GM18498 (cell line): ENCODE results near the gene ARHGAP44.

ENCODE experiments used
- ATAC-seq: cut with Tn5 transposase; IDR thresholded peaks from one replicate; pipeline ENCODE4 v1.9.1; 2021; ENCODE audit warnings: mild to moderate bottlenecking, moderate library complexity; ENCODE audit not compliant: unreplicated experiment

The ARHGAP44 gene

DNA sequence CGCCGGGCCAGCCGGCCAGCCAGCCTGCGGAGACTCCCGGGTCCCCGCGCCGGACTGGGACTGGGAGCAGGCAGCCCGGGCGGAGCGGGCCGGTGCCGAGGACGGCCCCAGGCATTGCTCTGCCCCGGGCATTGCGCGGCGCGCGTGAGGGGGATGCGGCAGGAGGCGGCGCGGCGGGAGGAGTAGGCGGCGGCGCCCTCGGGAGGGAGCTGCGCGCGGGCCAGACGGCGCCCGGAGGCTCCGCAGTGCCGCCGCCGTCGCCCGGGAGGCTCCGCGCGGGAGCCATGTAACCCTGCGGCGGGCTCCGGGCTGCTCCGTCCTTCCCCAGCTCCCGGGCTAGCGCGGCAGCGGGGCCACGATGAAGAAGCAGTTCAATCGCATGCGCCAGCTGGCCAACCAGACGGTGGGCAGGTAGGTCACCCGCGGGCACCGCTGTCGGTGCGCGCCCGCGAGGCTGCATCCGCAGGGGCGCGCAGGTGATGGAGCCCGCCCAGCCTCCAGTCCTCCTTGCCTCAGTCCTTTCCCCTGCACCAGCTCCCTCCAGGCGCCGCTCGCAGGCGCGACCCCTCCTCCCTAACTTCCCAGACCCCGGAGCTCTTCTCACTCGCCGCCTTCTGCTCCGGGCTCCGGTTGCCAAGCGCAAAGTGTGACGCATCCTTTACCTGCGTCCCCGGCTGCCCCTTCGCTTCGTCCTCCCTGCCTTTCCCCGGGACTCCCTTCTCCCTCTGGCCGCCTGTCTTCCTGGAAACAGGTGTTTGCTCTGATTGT is at the start of gene ARHGAP44:
TSS of gene ARHGAP44 (plus strand) at position 18 of the 768 bp plus-strand sequence. CDS start at position 359, 341 bp downstream.
- ATAC-seq = peak; percentile 79

DNA sequence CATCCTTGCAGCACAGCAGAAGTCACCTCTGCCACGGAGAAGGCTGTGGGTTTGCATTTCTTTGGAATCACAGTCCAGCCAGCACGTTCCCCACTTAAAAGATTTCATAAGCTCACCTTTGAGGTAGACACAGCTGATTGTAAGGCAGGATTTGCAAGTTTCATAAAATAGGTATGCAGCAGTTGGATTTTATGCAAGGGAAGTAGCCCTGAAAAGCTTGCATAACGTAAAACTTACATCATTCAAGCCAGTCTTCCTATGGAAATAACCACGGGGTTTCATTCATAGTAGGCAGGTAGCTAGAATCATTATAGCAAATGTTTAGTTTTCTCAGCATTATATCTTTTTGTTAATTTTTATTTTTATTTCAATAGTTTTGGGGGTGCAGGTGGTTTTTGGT is 49.8 kb upstream of the ARHGAP44 start:
- no peak for ATAC-seq

DNA sequence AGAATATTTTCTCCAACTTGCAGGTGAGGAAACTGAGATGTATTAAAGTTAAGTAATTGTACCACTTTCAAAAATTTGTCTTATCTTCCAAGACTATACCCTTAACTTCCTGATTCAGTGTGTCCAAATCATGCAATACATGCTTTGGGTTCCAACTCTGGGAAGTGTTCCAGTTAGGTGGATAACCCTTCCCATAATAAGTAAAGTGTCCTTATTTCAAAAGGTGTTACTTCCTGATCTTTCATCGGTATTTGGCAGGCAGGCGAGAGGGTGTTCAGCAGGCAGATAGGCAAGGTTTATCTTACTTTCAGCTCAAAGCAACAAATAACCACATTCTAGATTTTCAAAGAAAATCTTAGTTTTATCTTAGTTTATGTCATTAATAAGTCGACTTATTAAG is 46.3 kb upstream of the ARHGAP44 start:
- ATAC-seq = no peak

DNA sequence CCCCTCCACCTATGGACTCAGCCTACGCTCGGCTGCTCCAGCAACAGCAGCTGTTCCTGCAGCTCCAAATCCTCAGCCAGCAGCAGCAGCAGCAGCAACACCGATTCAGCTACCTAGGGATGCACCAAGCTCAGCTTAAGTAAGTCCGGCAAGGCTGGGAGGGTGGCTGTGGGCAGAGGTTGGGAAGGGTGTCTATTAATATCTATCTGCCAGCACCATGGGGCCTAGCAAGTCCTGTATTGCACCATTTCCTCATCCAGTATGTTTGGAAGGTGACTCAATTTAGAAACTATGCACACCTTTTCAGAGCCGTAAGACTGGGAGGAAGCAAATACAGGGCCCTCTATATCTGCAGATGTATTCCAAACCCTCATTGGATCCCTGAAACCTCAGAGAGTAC is 45.0 kb upstream of the ARHGAP44 start:
- ATAC-seq = no peak

GRCh38 chr17:12744786-12745185 is 44.5 kb upstream of the ARHGAP44 start:
- no peak for ATAC-seq

DNA sequence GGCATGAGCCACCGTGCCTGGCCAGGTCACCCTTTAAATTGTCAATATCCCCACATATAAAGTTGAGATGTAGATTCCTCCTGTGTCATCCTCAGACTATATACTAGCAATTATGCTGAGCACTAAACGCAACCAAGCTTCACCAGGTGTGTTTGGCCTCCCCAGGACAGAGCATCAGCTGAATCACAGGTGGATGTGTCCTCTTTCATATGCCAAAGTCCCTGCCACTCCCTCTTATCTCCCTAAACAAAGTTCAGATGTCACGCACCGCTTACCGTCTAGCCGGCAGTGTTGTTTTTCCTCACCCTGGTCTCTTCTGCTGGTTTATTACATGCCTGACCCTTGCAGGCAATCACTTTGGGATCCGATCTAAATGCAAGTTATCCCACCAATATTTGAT is 43.8 kb upstream of the ARHGAP44 start:
- ATAC-seq = no peak

DNA sequence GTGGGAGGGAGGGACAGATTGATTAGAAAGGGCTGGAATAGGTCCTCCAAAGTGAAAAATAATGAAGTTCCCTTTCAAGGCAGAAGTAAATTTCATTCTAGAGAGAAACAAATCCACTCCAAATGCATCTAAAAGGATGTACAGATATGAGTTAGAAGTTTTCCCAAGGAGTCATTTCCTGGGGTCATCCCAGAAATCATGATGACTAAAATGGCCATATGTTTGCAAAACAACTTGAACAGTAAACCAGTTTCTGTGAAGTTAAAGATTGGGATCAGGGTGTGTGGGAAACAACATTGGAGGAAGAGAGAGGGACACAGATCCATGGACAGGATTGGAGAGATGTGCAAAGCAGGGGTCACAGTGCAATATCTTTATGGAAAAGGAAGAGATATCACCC is 32.5 kb upstream of the ARHGAP44 start:
- ATAC-seq = no peak

- no peak for ATAC-seq
Observed at GRCh38 chr17:12759090-12759489, 30.2 kb upstream of the ARHGAP44 start.

- no peak for ATAC-seq
Observed at GRCh38 chr17:12765548-12765947, 23.8 kb upstream of the ARHGAP44 start.

GRCh38 chr17:12768255-12768654 is 21.0 kb upstream of the ARHGAP44 start:
- ATAC-seq = no peak

DNA sequence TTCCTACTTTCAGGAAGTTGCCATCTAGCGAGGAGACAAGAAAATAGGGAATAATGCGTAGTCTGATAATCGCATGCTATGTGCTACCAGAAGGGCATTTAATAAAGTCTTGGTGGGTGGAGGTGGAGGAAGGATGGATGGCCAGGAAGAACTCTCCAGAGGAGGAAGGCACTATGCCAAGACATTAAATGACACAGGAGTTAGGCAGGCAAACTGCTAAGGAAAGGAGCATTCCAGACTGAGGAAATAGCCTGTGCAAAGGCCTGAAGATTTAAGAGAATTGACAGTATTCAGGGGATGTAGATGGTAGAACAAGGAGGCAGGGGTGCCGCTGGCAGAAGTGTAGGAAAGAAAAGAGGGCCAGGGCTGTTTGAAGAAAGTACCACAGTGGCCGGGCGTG is 19.3 kb upstream of the ARHGAP44 start:
- ATAC-seq = no peak

- ATAC-seq = no peak
Observed at GRCh38 chr17:12773153-12773552, 16.1 kb upstream of the ARHGAP44 start.

GRCh38 chr17:12789075-12789480 is 220 bp upstream of the ARHGAP44 start:
- ATAC-seq = peak; percentile 96

GRCh38 chr17:12790249-12791106 is 1.2 kb downstream of the ARHGAP44 start:
- no peak for ATAC-seq

DNA sequence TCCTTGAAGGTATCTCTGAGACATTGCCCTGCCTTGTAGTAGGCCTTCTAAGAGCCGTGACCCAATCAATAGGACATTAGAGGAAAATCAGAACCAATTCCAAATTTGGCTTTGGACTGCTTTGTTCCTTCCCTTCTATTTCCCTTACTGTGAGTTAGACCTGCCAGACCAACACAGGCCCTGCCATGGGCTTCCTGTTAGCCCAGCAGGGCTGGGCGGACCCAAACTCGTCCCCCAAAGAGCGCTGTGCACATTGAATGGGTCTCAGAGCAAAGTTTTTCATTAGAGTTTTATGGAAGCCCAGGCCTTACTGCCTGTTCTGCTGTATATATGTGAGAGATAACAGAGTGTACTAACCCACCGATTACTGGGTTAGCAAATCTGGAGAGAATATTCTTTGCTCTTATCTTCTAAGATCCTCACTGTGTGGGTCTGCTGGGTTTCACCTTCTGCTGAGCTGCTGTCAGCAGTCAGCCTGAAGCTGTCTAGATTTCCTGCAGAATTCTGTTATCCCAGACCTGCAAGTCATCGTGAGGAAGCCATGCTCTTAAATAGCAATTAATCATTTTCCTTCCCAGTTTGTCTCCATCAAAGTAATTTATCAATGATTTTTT is 5.7 kb downstream of the ARHGAP44 start:
- no peak for ATAC-seq

DNA sequence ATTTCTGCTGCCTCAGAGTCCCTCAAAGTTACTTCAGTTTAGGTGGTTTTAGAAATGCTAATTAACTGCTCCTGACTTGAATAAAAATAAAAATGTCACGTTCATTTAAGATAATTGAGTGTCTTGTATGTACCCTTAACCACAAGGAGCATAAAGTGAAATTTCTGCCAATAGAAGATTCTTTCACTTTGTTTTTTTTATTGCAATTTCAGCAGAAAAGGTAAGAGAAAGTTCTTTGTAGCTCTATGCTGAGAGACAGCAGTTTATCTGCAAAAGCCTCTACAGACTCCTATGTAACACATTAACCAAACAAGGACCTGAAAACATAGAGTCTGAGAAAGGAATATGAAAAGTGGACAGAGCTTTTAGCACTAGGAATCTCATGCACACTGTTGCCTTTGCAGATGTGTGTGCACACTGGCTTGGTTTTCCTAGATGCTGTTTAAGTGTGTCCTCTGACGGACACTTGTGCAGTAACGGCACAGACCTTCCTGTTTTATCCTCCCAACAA is 11.6 kb downstream of the ARHGAP44 start:
- no peak for ATAC-seq

- ATAC-seq = no peak
Observed at GRCh38 chr17:12806630-12807029, 17.3 kb downstream of the ARHGAP44 start.

GRCh38 chr17:12808723-12809122 is 19.4 kb downstream of the ARHGAP44 start:
- no peak for ATAC-seq

- no peak for ATAC-seq
Observed at GRCh38 chr17:12812877-12813276, 23.6 kb downstream of the ARHGAP44 start.

DNA sequence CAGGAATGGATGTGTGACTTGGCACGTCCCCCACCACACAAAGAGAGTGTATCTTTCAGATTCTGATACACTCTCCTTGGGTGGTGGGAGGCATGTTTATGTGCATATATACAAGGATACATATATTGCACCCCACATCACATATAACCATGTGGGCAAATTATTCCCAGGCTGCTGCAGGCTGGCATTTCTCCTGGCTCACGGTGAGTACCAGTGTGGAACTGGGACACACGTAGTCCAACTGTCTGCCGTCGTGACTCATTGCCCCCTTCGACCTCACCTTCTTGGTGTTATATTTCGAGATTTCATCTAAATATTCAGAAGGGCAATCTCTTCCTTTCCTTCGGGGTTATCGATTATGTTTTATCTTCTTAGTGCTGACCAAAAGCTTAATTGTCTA is 24.4 kb downstream of the ARHGAP44 start:
- no peak for ATAC-seq

- no peak for ATAC-seq
Observed at GRCh38 chr17:12814718-12815117, 25.4 kb downstream of the ARHGAP44 start.
